NCI-H2196 (cell line): Measurements from ENCODE around the gene ARL15.
"Not testable (repeated sequence)": the region's sequence is repeated elsewhere in the genome, so short reads cannot be mapped to it uniquely, and the experiment has no call there.

Experiments
- DNase-seq: peaks from one replicate; lab custom pipeline; 2025; ENCODE audit not compliant: unreplicated experiment; lab: John Stamatoyannopoulos, UW

ARL15 gene

GRCh38 chr5:53871775-53872174, 438.6 kb downstream of the ARL15 start:
- no peak for DNase-seq

- no peak for DNase-seq
These were observed 439.3 kb downstream of the ARL15 start for GRCh38 chr5:53871050-53871449.

- no peak for DNase-seq
These were observed 451.5 kb downstream of the ARL15 start for GRCh38 chr5:53858700-53859456.

- no peak for DNase-seq
These were observed 453.9 kb downstream of the ARL15 start for GRCh38 chr5:53856506-53856905.

- DNase-seq = not testable (repeated sequence)
These were observed 473.4 kb downstream of the ARL15 start for GRCh38 chr5:53836851-53837430.

GRCh38 chr5:53834500-53834899, 475.9 kb downstream of the ARL15 start:
- no peak for DNase-seq
